Mesendoderm (in vitro differentiated cells): ENCODE results near the gene BCL11A.

Experiments
- DNase-seq: peaks from one replicate; pipeline ENCODE4 v3.0.0; 2013
- H2AK5ac ChIP-seq: 2 replicates; pipeline ENCODE4 v1.6.1; 2013; ENCODE audit warnings: low read length, inconsistent platforms
- H2BK120ac ChIP-seq: 2 replicates; pipeline ENCODE4 v1.6.1; 2013; ENCODE audit warnings: low read depth, mild to moderate bottlenecking, low read length, moderate library complexity, mixed read lengths
- H2BK15ac ChIP-seq: replicated peaks from 2 replicates; pipeline ENCODE4 v1.6.1; 2013; ENCODE audit warnings: low read depth, mild to moderate bottlenecking, moderate library complexity
- H2BK5ac ChIP-seq: 2 replicates; pipeline ENCODE4 v1.6.1; 2013; ENCODE audit warnings: low read length, inconsistent platforms
- H3K18ac ChIP-seq: 2 replicates; pipeline ENCODE4 v1.6.1; 2013; ENCODE audit warnings: mild to moderate bottlenecking, low read length, mixed read lengths
- H3K23ac ChIP-seq: one replicate; pipeline ENCODE4 v1.6.1; 2013; ENCODE audit warnings: low read length
- H3K27ac ChIP-seq: 2 replicates; pipeline ENCODE4 v1.5.1; 2013; ENCODE audit warnings: low read depth, mild to moderate bottlenecking, inconsistent platforms, low read length, moderate library complexity
- H3K27me3 ChIP-seq: 2 replicates; pipeline ENCODE4 v1.6.1; 2013; ENCODE audit warnings: low read length, control low read depth, mild to moderate bottlenecking, inconsistent platforms; ENCODE audit not compliant: insufficient read depth, poor library complexity
- H3K36me3 ChIP-seq: 2 replicates; pipeline ENCODE4 v1.6.1; 2013; ENCODE audit warnings: low read length, inconsistent platforms; ENCODE audit not compliant: control insufficient read depth, insufficient read depth
- H3K4ac ChIP-seq: one replicate; pipeline ENCODE4 v1.6.1; 2013; ENCODE audit warnings: low read depth, mild to moderate bottlenecking, low read length, moderate library complexity
- H3K4me1 ChIP-seq: 2 replicates; pipeline ENCODE4 v1.6.1; 2013; ENCODE audit warnings: low read depth, low read length, inconsistent platforms; ENCODE audit not compliant: control insufficient read depth
- H3K4me2 ChIP-seq: 2 replicates; pipeline ENCODE4 v1.6.1; 2013; ENCODE audit warnings: low read length
- H3K4me3 ChIP-seq: 2 replicates; pipeline ENCODE4 v1.5.1; 2013; ENCODE audit warnings: mild to moderate bottlenecking, low read length
- H3K56ac ChIP-seq: one replicate; pipeline ENCODE4 v1.6.1; 2013; ENCODE audit warnings: low read length
- H3K79me1 ChIP-seq: 2 replicates; pipeline ENCODE4 v1.6.1; 2013; ENCODE audit warnings: low read length, inconsistent platforms
- H3K79me2 ChIP-seq: 2 replicates; pipeline ENCODE4 v1.6.1; 2013; ENCODE audit warnings: mild to moderate bottlenecking, low read length; ENCODE audit not compliant: control insufficient read depth, insufficient read depth
- H3K9ac ChIP-seq: 2 replicates; pipeline ENCODE4 v1.6.1; 2013; ENCODE audit warnings: low read length, inconsistent platforms
- H4K5ac ChIP-seq: one replicate; pipeline ENCODE4 v1.6.1; 2013; ENCODE audit warnings: low read length
- H4K8ac ChIP-seq: one replicate; pipeline ENCODE4 v1.6.1; 2013; ENCODE audit warnings: low read depth, mild to moderate bottlenecking, control low read depth, low read length, moderate library complexity
- WGBS: extraction: QIAGEN DNeasy Blood & Tissue Kit; methylation state at CpG from one replicate; pipeline ENCODE4 v1.1.7; 2013; ENCODE audit warnings: low lambda C conversion rate, missing lambda C conversion rate; ENCODE audit not compliant: insufficient coverage; ENCODE audit errors: extremely low coverage; 5-methylcytosine and 5-hydroxymethylcytosine counted together

Gene BCL11A

GRCh38 chr2:60512062-60512622 is 41.3 kb downstream of the BCL11A start:
- Histone ChIP-seq H3K27ac (no peak overlapping the region), H3K4me2 (no peak overlapping the region), H2BK120ac (no peak overlapping the region), H3K4me1 (peaks cover 20% of the 10 kb centered on the region), H2AK5ac (no peak overlapping the region), H3K79me2 (peaks cover 83% of the 10 kb centered on the region), H3K56ac (no peak overlapping the region), H3K23ac (no peak overlapping the region), H3K9ac (no peak overlapping the region), H4K8ac (no peak overlapping the region), H3K79me1 (peaks cover 34% of the 10 kb centered on the region), H3K4me3 (no peak overlapping the region), H3K27me3 (no peaks in the 10 kb centered on the region), H3K4ac (no peak overlapping the region), H3K36me3 (no peaks in the 10 kb centered on the region), H3K18ac (no peak overlapping the region), H4K5ac (no peak overlapping the region), H2BK15ac (no peak overlapping the region), H2BK5ac (no peak overlapping the region)
- no peak for DNase-seq
- WGBS, result no CpG with 5 or more reads among the region's 4 CpGs

- H3K36me3 ChIP-seq, result no peaks in the 10 kb centered on the region
- H2BK15ac ChIP-seq, result no peak overlapping the region
- H3K4me3 ChIP-seq, result no peak overlapping the region
- H3K18ac ChIP-seq, result no peak overlapping the region
- H3K4me1 ChIP-seq, result peaks cover 15% of the 10 kb centered on the region
- no peak overlapping the region for H3K23ac ChIP-seq
- no peak overlapping the region for H3K4me2 ChIP-seq
- no peak for DNase-seq
- H2AK5ac ChIP-seq, result no peak overlapping the region
- no peak overlapping the region for H3K56ac ChIP-seq
- H3K27me3 ChIP-seq, result no peaks in the 10 kb centered on the region
- no peak overlapping the region for H4K5ac ChIP-seq
- H2BK5ac ChIP-seq, result no peak overlapping the region
- WGBS, result no CpG with 5 or more reads among the region's 2 CpGs
- no peak overlapping the region for H3K4ac ChIP-seq
- H3K27ac ChIP-seq, result no peak overlapping the region
- H4K8ac ChIP-seq, result no peak overlapping the region
- no peak overlapping the region for H3K9ac ChIP-seq
- peaks cover 79% of the 10 kb centered on the region for H3K79me2 ChIP-seq
- peaks cover 35% of the 10 kb centered on the region for H3K79me1 ChIP-seq
- H2BK120ac ChIP-seq, result no peak overlapping the region
Observed at GRCh38 chr2:60510713-60511112, 42.7 kb downstream of the BCL11A start.

- Histone ChIP-seq H3K18ac (peak overlapping the region; percentile 13), H3K4ac (no peak overlapping the region), H2BK5ac (no peak overlapping the region), H2BK120ac (no peak overlapping the region), H3K79me1 (peaks cover 39% of the 10 kb centered on the region), H3K56ac (no peak overlapping the region), H4K8ac (no peak overlapping the region), H3K36me3 (no peaks in the 10 kb centered on the region), H3K27ac (no peak overlapping the region), H3K4me3 (no peak overlapping the region), H2BK15ac (no peak overlapping the region), H3K23ac (no peak overlapping the region), H3K4me1 (peaks cover 9% of the 10 kb centered on the region), H2AK5ac (no peak overlapping the region), H3K79me2 (peaks cover 84% of the 10 kb centered on the region), H3K9ac (no peak overlapping the region), H3K4me2 (no peak overlapping the region), H4K5ac (no peak overlapping the region), H3K27me3 (no peaks in the 10 kb centered on the region)
- WGBS, result no CpG with 5 or more reads among the region's 8 CpGs
- DNase-seq, result no peak
Observed at GRCh38 chr2:60509066-60509465, 44.4 kb downstream of the BCL11A start.

- H2BK120ac ChIP-seq, result no peak overlapping the region
- peak overlapping the region; percentile 25 for H3K23ac ChIP-seq
- peaks cover 81% of the 10 kb centered on the region for H3K79me2 ChIP-seq
- no peaks in the 10 kb centered on the region for H3K36me3 ChIP-seq
- no peak overlapping the region for H3K56ac ChIP-seq
- no peak overlapping the region for H2AK5ac ChIP-seq
- no peak for DNase-seq
- H2BK5ac ChIP-seq, result no peak overlapping the region
- H4K5ac ChIP-seq, result no peak overlapping the region
- peaks cover 9% of the 10 kb centered on the region for H3K4me1 ChIP-seq
- no peak overlapping the region for H3K9ac ChIP-seq
- peaks cover 38% of the 10 kb centered on the region for H3K79me1 ChIP-seq
- H3K4me3 ChIP-seq, result no peak overlapping the region
- no peak overlapping the region for H3K4ac ChIP-seq
- no peak overlapping the region for H4K8ac ChIP-seq
- no peak overlapping the region for H2BK15ac ChIP-seq
- no peaks in the 10 kb centered on the region for H3K27me3 ChIP-seq
- H3K27ac ChIP-seq, result no peak overlapping the region
- no peak overlapping the region for H3K18ac ChIP-seq
- WGBS, result no CpG with 5 or more reads among the region's 8 CpGs
- no peak overlapping the region for H3K4me2 ChIP-seq
Observed at GRCh38 chr2:60508339-60508917, 45.0 kb downstream of the BCL11A start.

GRCh38 chr2:60507211-60507965 is 46.1 kb downstream of the BCL11A start:
- Histone ChIP-seq H2BK120ac (no peak overlapping the region), H3K79me1 (peaks cover 44% of the 10 kb centered on the region), H3K4ac (no peak overlapping the region), H3K79me2 (peaks cover 80% of the 10 kb centered on the region), H3K4me2 (no peak overlapping the region), H4K5ac (no peak overlapping the region), H3K18ac (peak overlapping the region; percentile 13), H2AK5ac (no peak overlapping the region), H3K4me3 (no peak overlapping the region), H3K4me1 (peaks cover 9% of the 10 kb centered on the region), H3K36me3 (no peaks in the 10 kb centered on the region), H3K27ac (no peak overlapping the region), H3K27me3 (no peaks in the 10 kb centered on the region), H3K9ac (no peak overlapping the region), H4K8ac (no peak overlapping the region), H2BK5ac (no peak overlapping the region), H2BK15ac (no peak overlapping the region), H3K23ac (no peak overlapping the region), H3K56ac (no peak overlapping the region)
- no peak for DNase-seq
- WGBS, result no CpG with 5 or more reads among the region's 9 CpGs
